ENCODE data around the gene PCGF1. TPM values are rescaled to one million over a fixed set of nuclear protein-coding genes. Genes with fewer than 3 reads are reported as not detected.

PCGF1 gene
- total and polyA plus RNA-seq, 9 of the 15 experiments (the other 6 are each of a cell fraction or from before 2014, with no cell fraction given) = 20.3 to 45.7 (median 29.3) TPM

GRCh38 chr2:74504591-74504990 is 2.9 kb downstream of the PCGF1 start:
- Histone ChIP-seq H3K4me2 (ENCODE audit: insufficient read depth, low read length) (peak overlapping the region; percentile 95), H3K9me1 (ENCODE audit: control insufficient read depth, insufficient read depth, low read length) (no peaks in the 10 kb centered on the region), H3K9ac (ENCODE audit: insufficient read depth in 1 of 2, low read depth in 2 of 2, low read length in 2 of 2) (peak overlapping the region; percentile 38 to 87; a peak in 3 of 4 replicates), H3K4me1 (replicated peaks in 1 of 2; ENCODE audit: control insufficient read depth in 2 of 2, insufficient read depth in 2 of 2, low read length in 2 of 2) (peaks cover 42 to 61% of the 10 kb centered on the region in 2 experiments; a peak in 4 of 5 replicates), H4K20me1 (replicated peaks; ENCODE audit: control insufficient read depth, insufficient read depth, low read length) (no peaks in the 10 kb centered on the region), H3K27ac (ENCODE audit: extremely low read depth, low read depth, low read length) (peak overlapping the region; percentile 79), H3K36me3 (ENCODE audit: control insufficient read depth, insufficient read depth, low read length) (peaks cover 13% of the 10 kb centered on the region; the same call in 2 of the 3 replicates), H3K4me3 (peak overlapping the region; percentile 40; the same call in 1 of the 2 replicates), H3K9me3 (replicated peaks; ENCODE audit: control insufficient read depth, insufficient read depth, low read depth, low read length) (no peaks in the 10 kb centered on the region), H3K27me3 (ENCODE audit: control insufficient read depth in 2 of 2, insufficient read depth in 2 of 2, low read length in 2 of 2) (no peaks in the 10 kb centered on the region), H2AFZ (ENCODE audit: low read depth, low read length) (no peak overlapping the region), H3K79me2 (ENCODE audit: control insufficient read depth, insufficient read depth, low read length) (peaks cover 46% of the 10 kb centered on the region)
- ChIA-PET POLR2A (interaction anchor here (0.6 to 1.6 kb wide), 8 partner anchors 9 to 105 kb away, joined by 3 to 6 read pairs (median 4); no protein-coding TSS in a partner anchor), CTCF (ENCODE audit: low intra/inter-chr PET ratio) (no interaction called here)
- WGBS (ENCODE audit: insufficient coverage, low coverage, missing lambda C conversion rate) = 38% methylated on average over 3 of the region's 3 CpGs
- TSS peak; percentile 52 for BruUV-seq (replicated peaks)
- TF ChIP-seq TBP (optimal IDR thresholded peaks at IDR 0.05; ENCODE audit: low read depth, low read length) (peak; percentile 21), ZC3H8 (IDR thresholded peaks at IDR 0.05) (no peak)
- DNase-seq (ENCODE audit: extremely low read depth in 1 of 4, low spot score in 3 of 4) (peak in 1 of 4 experiments; percentile 34), ATAC-seq (no peak), FAIRE-seq (no peak)
- in situ Hi-C loops (cut with MboI) = no loop called here
- intact Hi-C loops (cut with micrococcal nuclease) = loop anchor here (5.0 kb wide), 1 partner anchor 68 kb away; no protein-coding TSS in a partner anchor

GRCh38 chr2:74503506-74504475 is 3.7 kb downstream of the PCGF1 start:
- peak overlapping the region; percentile 95 for H3K4me2 ChIP-seq (ENCODE audit: insufficient read depth, low read length)
- H2AFZ ChIP-seq (ENCODE audit: low read depth, low read length) = peak overlapping the region; percentile 97
- H3K9ac ChIP-seq (ENCODE audit: insufficient read depth in 1 of 2, low read depth in 2 of 2, low read length in 2 of 2) = peak overlapping the region; percentile 87 to 94
- H3K4me3 ChIP-seq = peak overlapping the region; percentile 40
- H3K27ac ChIP-seq (ENCODE audit: extremely low read depth, low read depth, low read length) = peak overlapping the region; percentile 79
- H3K79me2 ChIP-seq (ENCODE audit: control insufficient read depth, insufficient read depth, low read length) = peaks cover 46% of the 10 kb centered on the region
- H3K9me1 ChIP-seq (ENCODE audit: control insufficient read depth, insufficient read depth, low read length) = no peaks in the 10 kb centered on the region
- POLR2A ChIA-PET = interaction anchor here (0.5 to 1.6 kb wide), 21 partner anchors 8 to 439 kb away, joined by 3 to 6 read pairs (median 3); partner anchors contain the start of genes AUP1, CCDC142, HTRA2 and TTC31
- intact Hi-C loops (cut with micrococcal nuclease) = loop anchor here (1.0 to 5.0 kb wide), 2 partner anchors 20 to 69 kb away; partner anchors contain the start of gene TTC31
- DNase-seq (ENCODE audit: extremely low read depth in 1 of 4, low spot score in 3 of 4) (peak in 3 of 4 experiments; percentile 31 to 62 (median 36)), FAIRE-seq (no peak), ATAC-seq (peak; percentile 3)
- no peaks in the 10 kb centered on the region for H3K27me3 ChIP-seq (ENCODE audit: control insufficient read depth in 2 of 2, insufficient read depth in 2 of 2, low read length in 2 of 2)
- no TSS peak for BruUV-seq (replicated peaks)
- H3K36me3 ChIP-seq (ENCODE audit: control insufficient read depth, insufficient read depth, low read length) = peaks cover 13% of the 10 kb centered on the region; the same call in 2 of the 3 replicates
- 1% methylated on average over 45 of the region's 45 CpGs for WGBS (ENCODE audit: insufficient coverage, low coverage, missing lambda C conversion rate)
- peaks cover 36 to 69% of the 10 kb centered on the region in 2 experiments; a peak in 4 of 5 replicates for H3K4me1 ChIP-seq (replicated peaks in 1 of 2; ENCODE audit: control insufficient read depth in 2 of 2, insufficient read depth in 2 of 2, low read length in 2 of 2)
- no peaks in the 10 kb centered on the region for H4K20me1 ChIP-seq (replicated peaks; ENCODE audit: control insufficient read depth, insufficient read depth, low read length)
- H3K9me3 ChIP-seq (replicated peaks; ENCODE audit: control insufficient read depth, insufficient read depth, low read depth, low read length) = no peaks in the 10 kb centered on the region
- in situ Hi-C loops (cut with MboI) = no loop called here
- CTCF ChIA-PET (ENCODE audit: low intra/inter-chr PET ratio) = no interaction called here
- TF ChIP-seq CHCHD3 (CRISPR knock-in tag; IDR thresholded peaks at IDR 0.05) (no peak), IRF2 (CRISPR knock-in tag; IDR thresholded peaks at IDR 0.05) (no peak), ARHGAP35 (IDR thresholded peaks at IDR 0.05; ENCODE audit: partially characterized antibody) (no peak), ZNF583 (CRISPR knock-in tag; IDR thresholded peaks at IDR 0.05) (no peak), ZNF57 (CRISPR knock-in tag; IDR thresholded peaks at IDR 0.05) (no peak), NCOA4 (IDR thresholded peaks at IDR 0.05; ENCODE audit: partially characterized antibody) (no peak), UBTF (IDR thresholded peaks at IDR 0.05; ENCODE audit: borderline replicate concordance in 1 of 2, low read depth in 2 of 2, low read length in 2 of 2) (no peak; a peak in 1 of 4 replicates), CBX8 (IDR thresholded peaks at IDR 0.05; ENCODE audit: borderline replicate concordance, extremely low read depth, low read depth, low read length, poor library complexity, severe bottlenecking) (no peak), BHLHE40 (IDR thresholded peaks at IDR 0.05; ENCODE audit: low read length) (0 out of 2 replicates have a peak, but pooled peaks have one; percentile 4), POLR2A (conservative IDR thresholded peaks at IDR 0.05) (no peak)

Measured in K562 (cell line).